ENCODE data around the gene PALLD. TPM values are rescaled to one million over a fixed set of nuclear protein-coding genes. Genes with fewer than 3 reads are reported as not detected.
A peak's percentile ranks its signal among the peaks of the same experiment; 100 is the strongest.

Gene PALLD
- total RNA-seq, 1 experiment from 2014 or later = 166 TPM

DNA sequence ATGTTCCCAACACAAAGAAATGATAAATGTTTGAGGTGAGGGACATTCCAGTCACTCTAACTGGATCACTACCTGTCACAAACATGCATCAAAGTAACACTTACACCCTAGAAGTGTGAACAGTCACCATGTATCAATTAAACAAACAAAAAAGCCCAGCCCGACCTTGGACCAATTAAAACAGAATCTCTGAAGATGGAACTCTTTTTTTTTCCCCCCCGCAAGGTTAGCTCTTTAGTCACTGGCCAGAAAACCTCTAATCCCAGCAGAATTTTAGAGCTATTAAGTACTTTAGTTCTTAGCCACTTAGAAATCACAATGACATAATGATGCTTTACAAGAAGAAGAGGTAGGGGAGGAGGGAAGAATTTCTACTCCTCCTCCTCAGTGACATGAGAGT, 154.5 kb downstream of the PALLD start:
- H4K20me1 ChIP-seq (ENCODE audit: insufficient read depth) = no peaks in the 10 kb centered on the region
- no peaks in the 10 kb centered on the region for H3K9me2 ChIP-seq (ENCODE audit: insufficient read depth)
- ATAC-seq (peak; percentile 74), DNase-seq (ENCODE audit: low read depth, low spot score) (no peak)
- ChIA-PET RAD21 (ENCODE audit: low non-redundant PET in 1 of 2, low total read pairs in 2 of 2, uncharacterized antibody in 2 of 2, unreplicated experiment in 2 of 2) (interaction anchor here in 1 of 2 experiments (1.3 kb wide), 1 partner anchor 15 kb away, joined by 3 read pairs; no protein-coding TSS in a partner anchor), CTCF (no interaction called here), POLR2A (interaction anchor here (0.5 to 1.6 kb wide), 4 partner anchors 11 to 180 kb away, joined by 3 read pairs; no protein-coding TSS in a partner anchor)
- intact Hi-C loops (cut with micrococcal nuclease) = no loop called here
- H3K27me3 ChIP-seq (ENCODE audit: insufficient read depth, low read length) = no peaks in the 10 kb centered on the region
- H3K4me2 ChIP-seq (ENCODE audit: low read length) = peak overlapping the region; percentile 16
- no peak overlapping the region for H3K9ac ChIP-seq (ENCODE audit: low read length)
- H3K9me3 ChIP-seq (ENCODE audit: control insufficient read depth in 1 of 2, insufficient read depth in 1 of 2, low read depth in 1 of 2, low read length in 2 of 2) = no peaks in the 10 kb centered on the region
- no peak overlapping the region for H2AFZ ChIP-seq (ENCODE audit: low read depth, low read length, poor library complexity, severe bottlenecking)
- peak; percentile 51; the same call in 1 of the 2 replicates for TF ChIP-seq JUND (IDR thresholded peaks at IDR 0.05)
- 0 out of 2 replicates have a peak, but pooled peaks have one; percentile 6 for TF ChIP-seq CEBPB (IDR thresholded peaks at IDR 0.05; ENCODE audit: low read depth)
- no peak for TF ChIP-seq EGR1 (IDR thresholded peaks at IDR 0.05; ENCODE audit: low read depth)
- TF ChIP-seq SP1 (IDR thresholded peaks at IDR 0.05; ENCODE audit: low read depth) = peak; percentile 0
- TF ChIP-seq, protein P1, sequence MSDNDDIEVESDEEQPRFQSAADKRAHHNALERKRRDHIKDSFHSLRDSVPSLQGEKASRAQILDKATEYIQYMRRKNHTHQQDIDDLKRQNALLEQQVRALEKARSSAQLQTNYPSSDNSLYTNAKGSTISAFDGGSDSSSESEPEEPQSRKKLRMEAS (IDR thresholded peaks at IDR 0.05) = peak; percentile 14; the same call in 1 of the 2 replicates
- 0 out of 2 replicates have a peak, but pooled peaks have one; percentile 38 for TF ChIP-seq SIN3A (IDR thresholded peaks at IDR 0.05; ENCODE audit: low read depth)
- TF ChIP-seq SRF (IDR thresholded peaks at IDR 0.05; ENCODE audit: low read depth) = no peak
- peaks cover 47% of the 10 kb centered on the region for H3K79me2 ChIP-seq (ENCODE audit: insufficient read depth, low read length)
- no peak overlapping the region for H3K4me3 ChIP-seq (replicated peaks in 1 of 2; ENCODE audit: low read depth in 1 of 2, low read length in 2 of 2)
- peak overlapping the region; percentile 94; the same call in 1 of the 2 replicates for H3K27ac ChIP-seq (ENCODE audit: low read depth, low read length)
- peaks cover 86 to 89% of the 10 kb centered on the region in 2 experiments for H3K4me1 ChIP-seq (ENCODE audit: control insufficient read depth in 1 of 2, insufficient read depth in 2 of 2, low read length in 2 of 2)
- no peaks in the 10 kb centered on the region for H3K36me3 ChIP-seq (ENCODE audit: control insufficient read depth in 1 of 2, insufficient read depth in 2 of 2, low read length in 2 of 2)
- BruUV-seq (replicated peaks) = no TSS peak

DNA sequence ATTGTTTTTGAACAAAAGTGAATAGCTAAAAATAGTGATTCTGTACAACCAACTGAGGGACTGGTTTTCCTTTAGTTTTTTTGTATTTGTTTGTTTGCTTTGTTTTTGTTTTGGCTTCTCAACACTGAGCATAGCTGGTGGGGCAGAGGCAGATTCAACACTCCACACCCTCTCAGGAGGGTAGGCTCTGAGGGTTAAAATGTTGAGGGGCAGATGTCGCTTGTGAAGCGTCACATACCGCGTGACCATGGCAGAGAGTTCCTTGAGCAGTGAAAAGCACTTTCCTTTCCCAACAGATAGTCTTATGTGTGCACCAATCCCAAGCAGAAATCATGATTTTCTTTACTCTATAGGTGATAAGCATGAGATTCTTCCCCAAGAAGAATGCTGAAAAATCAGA, 155.0 kb downstream of the PALLD start:
- no TSS peak for BruUV-seq (replicated peaks)

More for the DNA sequence above, 155.0 kb downstream of the PALLD start:
- no peaks in the 10 kb centered on the region for H4K20me1 ChIP-seq (ENCODE audit: insufficient read depth)
- H3K4me3 ChIP-seq (replicated peaks in 1 of 2; ENCODE audit: low read depth in 1 of 2, low read length in 2 of 2) = no peak overlapping the region
- peak overlapping the region; percentile 94 for H3K27ac ChIP-seq (ENCODE audit: low read depth, low read length)
- DNase-seq (ENCODE audit: low read depth, low spot score) (no peak), ATAC-seq (no peak)
- H3K9me2 ChIP-seq (ENCODE audit: insufficient read depth) = no peaks in the 10 kb centered on the region
- no peak overlapping the region for H2AFZ ChIP-seq (ENCODE audit: low read depth, low read length, poor library complexity, severe bottlenecking)
- no peaks in the 10 kb centered on the region for H3K9me3 ChIP-seq (ENCODE audit: control insufficient read depth in 1 of 2, insufficient read depth in 1 of 2, low read depth in 1 of 2, low read length in 2 of 2)
- CTCF ChIA-PET = no interaction called here
- TF ChIP-seq FOSL1 (IDR thresholded peaks at IDR 0.05; ENCODE audit: low read depth) = no peak
- no peak for TF ChIP-seq POLR2AphosphoS5 (IDR thresholded peaks at IDR 0.05; ENCODE audit: low read depth, low read length)
- TF ChIP-seq SIN3A (IDR thresholded peaks at IDR 0.05; ENCODE audit: low read depth) = no peak
- peaks cover 86 to 89% of the 10 kb centered on the region in 2 experiments for H3K4me1 ChIP-seq (ENCODE audit: control insufficient read depth in 1 of 2, insufficient read depth in 2 of 2, low read length in 2 of 2)
- H3K27me3 ChIP-seq (ENCODE audit: insufficient read depth, low read length) = no peaks in the 10 kb centered on the region
- H3K36me3 ChIP-seq (ENCODE audit: control insufficient read depth in 1 of 2, insufficient read depth in 2 of 2, low read length in 2 of 2) = no peaks in the 10 kb centered on the region
- RAD21 ChIA-PET (ENCODE audit: low non-redundant PET in 1 of 2, low total read pairs in 2 of 2, uncharacterized antibody in 2 of 2, unreplicated experiment in 2 of 2) = interaction anchor here in 1 of 2 experiments (1.3 kb wide), 1 partner anchor 16 kb away, joined by 3 read pairs; no protein-coding TSS in a partner anchor
- H3K4me2 ChIP-seq (ENCODE audit: low read length) = peak overlapping the region; percentile 16
- H3K9ac ChIP-seq (ENCODE audit: low read length) = no peak overlapping the region
- POLR2A ChIA-PET = interaction anchor here (1.0 to 1.6 kb wide), 2 partner anchors 63 to 180 kb away, joined by 3 read pairs; no protein-coding TSS in a partner anchor
- intact Hi-C loops (cut with micrococcal nuclease) = no loop called here
- peaks cover 42% of the 10 kb centered on the region for H3K79me2 ChIP-seq (ENCODE audit: insufficient read depth, low read length)
